Fibroblast of the aortic adventitia (primary cell): ENCODE measurements around the gene PARD6G. TPM values are rescaled to one million over a fixed set of nuclear protein-coding genes. Genes with fewer than 3 reads are reported as not detected.

Experiments
- DNase-seq: peaks from one replicate; pipeline ENCODE4 v3.0.0-alpha.2; 2010; ENCODE audit warnings: low read depth
- H3K4me3 ChIP-seq: 2 replicates; pipeline ENCODE4 v1.5.1; 2011; ENCODE audit warnings: low read depth, mild to moderate bottlenecking, control low read depth, low read length, moderate library complexity
- CTCF ChIP-seq: IDR thresholded peaks from 2 replicates; pipeline ENCODE4 v1.5.1; 2011; ENCODE audit warnings: mild to moderate bottlenecking, low read length, control low read depth, inconsistent platforms; ENCODE audit not compliant: insufficient read depth
- total RNA-seq: library from RNA; depleted of rRNA; stranded (reverse); fragments of >200 nt; gene quantifications from 2 replicates; pipeline ENCODE4 v1.2.3, GENCODE V29; 2012; ENCODE audit warnings: low replicate concordance

Gene PARD6G
- total RNA-seq, 1 donor: 0.54 TPM

- DNase-seq: no peak
- TF ChIP-seq CTCF: no peak
- H3K4me3 ChIP-seq: no peak overlapping the region
Observed at GRCh38 chr18:80115035-80115434, 132.3 kb downstream of the PARD6G start.

- no peak overlapping the region for H3K4me3 ChIP-seq
- DNase-seq: peak; percentile 20
- no peak for TF ChIP-seq CTCF
Observed at GRCh38 chr18:80112624-80113248, 134.6 kb downstream of the PARD6G start.

- TF ChIP-seq CTCF: no peak
- H3K4me3 ChIP-seq: peak overlapping the region; percentile 83
- peak; percentile 26 for DNase-seq
Observed at GRCh38 chr18:80109676-80110078, 137.6 kb downstream of the PARD6G start.

- DNase-seq: peak; percentile 94
- no peak for TF ChIP-seq CTCF
- peak within 1 kb of the TSS; percentile 83 for H3K4me3 ChIP-seq
Observed at GRCh38 chr18:80108739-80109675, 138.3 kb downstream of the PARD6G start, which contains the start of gene ADNP2. ADNP2 (plus strand) TSS chr18:80109262; CDS start chr18:80117543, 8,281 bp downstream.

- H3K4me3 ChIP-seq: no peak overlapping the region
- no peak for DNase-seq
- TF ChIP-seq CTCF: no peak
Observed at GRCh38 chr18:80108121-80108536, 139.2 kb downstream of the PARD6G start.

GRCh38 chr18:80107426-80107825, 139.9 kb downstream of the PARD6G start:
- no peak for DNase-seq
- no peak overlapping the region for H3K4me3 ChIP-seq
- no peak for TF ChIP-seq CTCF

Other genes starting within 250 kb of the PARD6G start
- gene RBFA, start 213.1 kb downstream of the PARD6G start, total RNA-seq: 17.6 and 20.1 TPM in 2 replicates
- 8.7 and 23.9 TPM in 2 replicates for gene ADNP2, start 138.3 kb downstream of the PARD6G start, total RNA-seq